H1 (cell line): ENCODE measurements around the gene CCDC144A. TPM values are rescaled to one million over a fixed set of nuclear protein-coding genes. Genes with fewer than 3 reads are reported as not detected.

Experiments used
- CTCF ChIA-PET: fragments of 300-600 bp; sonication (Branson Sonifier 250); formaldehyde crosslinking; loops from one replicate; lab custom pipeline; 2021; ENCODE audit not compliant: partially characterized antibody; lab: Charles Lee
- POLR2A ChIA-PET: fragments of 300-600 bp; sonication (Branson Sonifier 250); formaldehyde crosslinking; loops from one replicate; lab custom pipeline; 2021; ENCODE audit warnings: inconsistent platforms; ENCODE audit not compliant: partially characterized antibody; lab: Charles Lee
- DNase-seq, 2 experiments: peaks; one replicate each; pipeline versions ENCODE4 v3.0.0 to v3.0.0-alpha.2; 2010 to 2022; ENCODE audit warnings: low spot score in 2 of 2, low read depth in 1 of 2, mixed read lengths in 1 of 2
- FAIRE-seq: peaks from 2 replicates; lab custom pipeline; 2011; peaks lifted over from hg19 to GRCh38; lab: Jason Lieb, UNC
- H2AFZ ChIP-seq: 2 replicates; pipeline ENCODE4 v1.8.1; 2012; ENCODE audit warnings: low read length, inconsistent platforms
- H2AK5ac ChIP-seq: 2 replicates; pipeline ENCODE4 v1.6.1; 2013; ENCODE audit warnings: low read depth, low read length
- H2BK120ac ChIP-seq: replicated peaks from 2 replicates; pipeline ENCODE3; 2013; ENCODE audit warnings: low read depth, low read length, inconsistent platforms
- H2BK12ac ChIP-seq: 2 replicates; pipeline ENCODE4 v1.6.1; 2013; ENCODE audit warnings: low read depth, low read length
- H2BK15ac ChIP-seq: 2 replicates; pipeline ENCODE4 v1.6.1; 2013; ENCODE audit warnings: low read length
- H2BK20ac ChIP-seq: 2 replicates; pipeline ENCODE4 v1.6.1; 2013; ENCODE audit warnings: low read length
- H2BK5ac ChIP-seq: 2 replicates; pipeline ENCODE4 v1.6.1; 2013; ENCODE audit warnings: low read depth, low read length
- H3K14ac ChIP-seq: 2 replicates; pipeline ENCODE4 v1.6.1; 2013; ENCODE audit warnings: inconsistent platforms; ENCODE audit not compliant: insufficient read length
- H3K18ac ChIP-seq: 2 replicates; pipeline ENCODE4 v1.6.1; 2013; ENCODE audit warnings: low read length; ENCODE audit errors: extremely low read depth
- H3K23ac ChIP-seq: 2 replicates; pipeline ENCODE4 v1.6.1; 2013; ENCODE audit warnings: inconsistent platforms; ENCODE audit not compliant: insufficient read length
- H3K23me2 ChIP-seq: 2 replicates; pipeline ENCODE4 v1.6.1; 2013; ENCODE audit warnings: low read depth, low read length
- H3K27ac ChIP-seq: 2 replicates; pipeline ENCODE4 v1.6.1; 2011; ENCODE audit warnings: low read depth, low read length, inconsistent platforms
- H3K27me3 ChIP-seq, 4 experiments: replicated peaks in 1 of 4; 1 replicate in 1 of 4; 2 replicates in 3 of 4; pipeline versions ENCODE4 v1.6.1 to v1.8.1; 2011 to 2013; ENCODE audit warnings: low read length in 3 of 4, mild to moderate bottlenecking in 3 of 4, inconsistent platforms in 2 of 4, mixed read lengths in 2 of 4, moderate library complexity in 1 of 4; ENCODE audit not compliant: control insufficient read depth in 3 of 4, insufficient read depth in 3 of 4; ENCODE audit errors: extremely low read depth in 1 of 4
- H3K36me3 ChIP-seq, 4 experiments: 2 replicates each; pipeline versions ENCODE4 v1.6.1 to v1.8.1; 2011 to 2013; ENCODE audit warnings: mild to moderate bottlenecking in 4 of 4, low read length in 3 of 4, moderate library complexity in 2 of 4, control low read depth in 1 of 4, inconsistent platforms in 1 of 4; ENCODE audit not compliant: insufficient read depth in 4 of 4, control insufficient read depth in 2 of 4
- H3K4ac ChIP-seq: replicated peaks from 2 replicates; pipeline ENCODE3; 2013; ENCODE audit warnings: low read length, low read depth, mixed read lengths, inconsistent platforms; ENCODE audit not compliant: insufficient read length
- H3K4me1 ChIP-seq, 4 experiments: replicated peaks in 1 of 4; 1 replicate in 1 of 4; 2 replicates in 3 of 4; pipeline versions ENCODE4 v1.6.1 to v1.8.1; 2011 to 2013; ENCODE audit warnings: low read length in 3 of 4, inconsistent platforms in 2 of 4, mixed read lengths in 1 of 4; ENCODE audit not compliant: insufficient read depth in 4 of 4, control insufficient read depth in 3 of 4
- H3K4me2 ChIP-seq, 2 experiments: 2 replicates each; pipeline versions ENCODE4 v1.6.1 to v1.8.1; 2011 to 2013; ENCODE audit warnings: low read depth in 2 of 2, low read length in 2 of 2, control low read depth in 1 of 2, inconsistent platforms in 1 of 2, mild to moderate bottlenecking in 1 of 2; ENCODE audit not compliant: insufficient read depth in 1 of 2
- H3K4me3 ChIP-seq, 4 experiments: fragments of 200-600, 300-600 bp in 1 of 4; sonication (generic), shearing (Covaris generic), sonication (Bioruptor Twin) in 1 of 4; 2 replicates each; pipeline versions ENCODE4 v1.5.1 to v1.8.1; 2011 to 2016; ENCODE audit warnings: low read length in 4 of 4, low read depth in 3 of 4, control low read depth in 2 of 4, inconsistent platforms in 2 of 4, mild to moderate bottlenecking in 2 of 4, mixed read lengths in 1 of 4, moderate library complexity in 1 of 4; ENCODE audit not compliant: insufficient read depth in 2 of 4; ENCODE audit errors: extremely low read depth in 1 of 4
- H3K56ac ChIP-seq: replicated peaks from 2 replicates; pipeline ENCODE3; 2013; ENCODE audit warnings: low read depth, mild to moderate bottlenecking, mixed read lengths, low read length, inconsistent platforms; ENCODE audit not compliant: insufficient read length
- H3K79me1 ChIP-seq: 2 replicates; pipeline ENCODE4 v1.6.1; 2013; ENCODE audit warnings: low read depth, low read length, control low read depth
- H3K79me2 ChIP-seq, 2 experiments: 2 replicates each; pipeline versions ENCODE4 v1.6.1 to v1.8.1; 2012 to 2013; ENCODE audit warnings: low read length in 2 of 2, mild to moderate bottlenecking in 2 of 2, inconsistent platforms in 1 of 2; ENCODE audit not compliant: insufficient read depth in 2 of 2, control insufficient read depth in 1 of 2
- H3K9ac ChIP-seq, 4 experiments: replicated peaks in 1 of 4; 1 replicate in 1 of 4; 2 replicates in 3 of 4; pipeline versions ENCODE4 v1.6.1 to v1.8.1; 2011 to 2013; ENCODE audit warnings: low read depth in 3 of 4, low read length in 3 of 4, control low read depth in 2 of 4, mild to moderate bottlenecking in 2 of 4, moderate library complexity in 2 of 4, inconsistent platforms in 1 of 4; ENCODE audit errors: extremely low read depth in 1 of 4
- H3K9me3 ChIP-seq, 2 experiments: 2 replicates each; pipeline versions ENCODE4 v1.6.1 to v1.8.1; 2012 to 2013; ENCODE audit warnings: mild to moderate bottlenecking in 2 of 2, moderate library complexity in 2 of 2, control low read depth in 1 of 2, inconsistent platforms in 1 of 2, low read depth in 1 of 2, low read length in 1 of 2, mixed read lengths in 1 of 2; ENCODE audit not compliant: insufficient read depth in 2 of 2
- H4K20me1 ChIP-seq, 2 experiments: replicated peaks in 1 of 2; 2 replicates each; pipeline versions ENCODE3 to v1.8.1; 2011 to 2013; ENCODE audit warnings: inconsistent platforms in 2 of 2, low read length in 2 of 2, mild to moderate bottlenecking in 1 of 2; ENCODE audit not compliant: insufficient read depth in 2 of 2, control insufficient read depth in 1 of 2
- H4K5ac ChIP-seq: 2 replicates; pipeline ENCODE4 v1.6.1; 2013; ENCODE audit warnings: low read length, low read depth, mixed read lengths, inconsistent platforms; ENCODE audit not compliant: insufficient read length
- H4K8ac ChIP-seq: 2 replicates; pipeline ENCODE4 v1.8.0; 2013; ENCODE audit warnings: mild to moderate bottlenecking, moderate library complexity, low read length, inconsistent platforms; ENCODE audit not compliant: insufficient read depth; ENCODE audit errors: extremely low read depth
- H4K91ac ChIP-seq: replicated peaks from 2 replicates; pipeline ENCODE3; 2013; ENCODE audit warnings: low read length, mixed read lengths, inconsistent platforms; ENCODE audit not compliant: insufficient read length
- ATF2 ChIP-seq: IDR thresholded peaks from 2 replicates; pipeline ENCODE4 v1.6.1; 2012; ENCODE audit warnings: low read length, inconsistent platforms
- CTCF ChIP-seq, 3 experiments: IDR thresholded peaks; 1 replicate in 2 of 3; 2 replicates in 1 of 3; pipeline versions ENCODE4 v1.5.1 to v1.6.1; 2011; ENCODE audit warnings: low read length in 3 of 3, mild to moderate bottlenecking in 3 of 3, inconsistent platforms in 2 of 3, low read depth in 1 of 3, moderate library complexity in 1 of 3; ENCODE audit not compliant: insufficient read depth in 1 of 3; ENCODE audit errors: control extremely low read depth in 1 of 3
- EZH2 ChIP-seq: fragments of 200-600 bp; sonication (generic); IDR thresholded peaks from 2 replicates; pipeline ENCODE4 v1.7.1; 2012; ENCODE audit warnings: low read depth, mild to moderate bottlenecking, moderate library complexity, low read length, inconsistent platforms; ENCODE audit not compliant: severe bottlenecking
- HDAC2 ChIP-seq, 2 experiments: fragments of 300-600 bp in 1 of 2; sonication (generic) in 1 of 2; IDR thresholded peaks; 2 replicates each; pipeline ENCODE4 v1.6.1; 2011 to 2012; ENCODE audit warnings: low read depth in 2 of 2, low read length in 2 of 2, mild to moderate bottlenecking in 2 of 2, moderate library complexity in 2 of 2, borderline replicate concordance in 1 of 2, inconsistent platforms in 1 of 2
- KDM1A ChIP-seq: fragments of 200-600, 300-600 bp; sonication (generic); IDR thresholded peaks from 2 replicates; pipeline ENCODE4 v1.7.1; 2016; ENCODE audit warnings: mild to moderate bottlenecking, low read length, borderline replicate concordance
- KDM5A ChIP-seq: fragments of 200-600 bp; IDR thresholded peaks from 2 replicates; pipeline ENCODE4 v1.7.1; 2012; ENCODE audit warnings: mild to moderate bottlenecking, low read length, inconsistent platforms, mixed read lengths
- PHF8 ChIP-seq: fragments of 200-600 bp; sonication (generic); conservative IDR thresholded peaks from 2 replicates; pipeline ENCODE4 v1.7.1; 2012; ENCODE audit warnings: low read depth, mild to moderate bottlenecking, inconsistent platforms, low read length, moderate library complexity
- SIRT6 ChIP-seq: IDR thresholded peaks from one replicate; pipeline ENCODE4 v1.7.1; 2012; ENCODE audit warnings: low read length, inconsistent platforms
- SIX5 ChIP-seq: IDR thresholded peaks from 2 replicates; pipeline ENCODE4 v1.6.1; 2011; ENCODE audit warnings: mild to moderate bottlenecking, low read depth, low read length
- ZNF274 ChIP-seq: IDR thresholded peaks from 2 replicates; pipeline ENCODE4 v1.7.0; 2012; ENCODE audit warnings: low read length, borderline replicate concordance; ENCODE audit errors: extremely low read depth
- polyA plus RNA-seq, 7 experiments: library from polyadenylated mRNA; depleted of rRNA in 3 of 7; stranded (reverse) in 5 of 7; unstranded in 2 of 7; fragments of >200 nt in 5 of 7; fragments of 200-250 nt in 2 of 7; gene quantifications; 1 replicate in 5 of 7; 2 replicates in 1 of 7; 4 replicates in 1 of 7; pipeline versions ENCODE4 v1.2.1 to v1.2.3, GENCODE V29; 2011 to 2013; ENCODE audit warnings: missing spikeins in 2 of 7, mixed read lengths in 2 of 7
- total RNA-seq: library from RNA; stranded (reverse); fragmentation: NEBNext Ultra II Directional; extraction: Animal tissue kit (Norgen Biotek cat#: 25700); gene quantifications from 2 replicates; pipeline ENCODE4 v1.2.1, GENCODE V29; 2021

The CCDC144A gene
- total and polyA plus RNA-seq, 2 of the 8 experiments (the other 6 are each of a cell fraction or from before 2014, with no cell fraction given) = 0.35 to 1.7 TPM

GRCh38 chr17:16661217-16661616 lies 28.8 kb upstream of the CCDC144A start:
- Histone ChIP-seq H3K18ac (no peak overlapping the region), H3K79me1 (no peaks in the 10 kb centered on the region; the same call in 1 of the 2 replicates), H3K27ac (no peak overlapping the region), H3K23ac (no peak overlapping the region), H3K9ac (no peak overlapping the region), H2BK12ac (no peak overlapping the region), H4K8ac (no peak overlapping the region), H2AK5ac (no peak overlapping the region), H2BK15ac (no peak overlapping the region), H3K27me3 (no peaks in the 10 kb centered on the region), H3K79me2 (no peaks in the 10 kb centered on the region), H3K23me2 (no peaks in the 10 kb centered on the region), H3K14ac (no peak overlapping the region), H4K5ac (no peak overlapping the region), H4K20me1 (no peaks in the 10 kb centered on the region), H2BK5ac (no peak overlapping the region), H3K4me3 (no peak overlapping the region), H3K4me2 (no peak overlapping the region), H3K36me3 (no peaks in the 10 kb centered on the region), H3K4ac (no peak overlapping the region), H3K4me1 (no peaks in the 10 kb centered on the region; a peak in 1 of 7 replicates), H3K56ac (no peak overlapping the region), H4K91ac (no peak overlapping the region), H2AFZ (no peak overlapping the region), H2BK20ac (no peak overlapping the region), H3K9me3 (no peaks in the 10 kb centered on the region), H2BK120ac (no peak overlapping the region)
- POLR2A ChIA-PET = no interaction called here
- FAIRE-seq = no peak
- CTCF ChIA-PET = no interaction called here
- DNase-seq = no peak
- TF ChIP-seq CTCF (IDR thresholded peaks at IDR 0.05; ENCODE audit: control extremely low read depth in 1 of 3, insufficient read depth in 1 of 3, low read depth in 1 of 3, low read length in 3 of 3) (no peak), ATF2 (no peak), ZNF274 (no peak), KDM1A (no peak), KDM5A (no peak), EZH2 (no peak), SIX5 (no peak), HDAC2 (IDR thresholded peaks at IDR 0.05; ENCODE audit: borderline replicate concordance in 1 of 2, low read depth in 2 of 2, low read length in 2 of 2) (no peak), SIRT6 (no peak), PHF8 (no peak)
